HCT116 (cell line): ENCODE measurements around the gene MTA2. TPM values are rescaled to one million over a fixed set of nuclear protein-coding genes. Genes with fewer than 3 reads are reported as not detected.

Source experiments
- ATAC-seq: fragments of 200-7000 bp; cut with Tn5 transposase; 2 replicates; pipeline ENCODE4 v1.9.1; 2020; ENCODE audit warnings: mild to moderate bottlenecking, moderate library complexity
- BruUV-seq: library from RNA; stranded (reverse); fragments of 400-500 nt; replicated peaks from 2 replicates; lab custom pipeline; 2021; lab: Mats Ljungman, UMichigan
- CTCF ChIA-PET: fragments of 300-600 bp; sonication (Branson Sonifier 250); formaldehyde crosslinking; loops from one replicate; lab custom pipeline; 2021; ENCODE audit warnings: antibody characterized with exemption; lab: Charles Lee
- POLR2A ChIA-PET: fragments of 300-600, 350-600 bp; sonication (Branson Sonifier 250); formaldehyde crosslinking; loops from one replicate; lab custom pipeline; 2021; ENCODE audit warnings: antibody characterized with exemption; lab: Charles Lee
- RAD21 ChIA-PET, 2 experiments: fragments of 300-600 bp; sonication (Branson Sonifier 250); formaldehyde crosslinking; loops; one replicate each; lab custom pipeline; 2023; ENCODE audit warnings: low total read pairs in 2 of 2; ENCODE audit not compliant: uncharacterized antibody in 2 of 2, unreplicated experiment in 2 of 2, low non-redundant PET in 1 of 2; lab: Charles Lee
- DNase-seq: peaks from one replicate; pipeline ENCODE4 v3.0.0-alpha.2; 2010; ENCODE audit warnings: low read depth, low spot score
- H2AFZ ChIP-seq: fragments of 200-600 bp; shearing (Covaris generic), sonication (generic); 2 replicates; pipeline ENCODE4 v1.6.1; 2017; ENCODE audit warnings: low read depth, mixed run types, mixed read lengths, antibody characterized with exemption, low read length; ENCODE audit not compliant: poor library complexity, severe bottlenecking
- H3K27ac ChIP-seq: 2 replicates; pipeline ENCODE4 v1.5.1; 2012; ENCODE audit warnings: low read depth, low read length
- H3K27me3 ChIP-seq: fragments of 200-600 bp; sonication (generic); 2 replicates; pipeline ENCODE4 v1.6.1; 2016; ENCODE audit warnings: mixed run types, low read length, mixed read lengths; ENCODE audit not compliant: insufficient read depth
- H3K36me3 ChIP-seq, 2 experiments: fragments of 200-500 bp in 1 of 2; fragments of 200-600 bp in 1 of 2; sonication (Bioruptor generic) in 1 of 2; sonication (generic) in 1 of 2; 2 replicates each; pipeline versions ENCODE4 v1.5.1 to v1.6.1; 2014 to 2016; ENCODE audit warnings: low read length in 2 of 2, inconsistent platforms in 1 of 2, mixed read lengths in 1 of 2, mixed run types in 1 of 2; ENCODE audit not compliant: insufficient read depth in 2 of 2, control insufficient read depth in 1 of 2
- H3K4me1 ChIP-seq, 2 experiments: fragments of 200-600 bp in 1 of 2; sonication (generic) in 1 of 2; 2 replicates each; pipeline versions ENCODE4 v1.5.1 to v1.6.1; 2012 to 2017; ENCODE audit warnings: low read length in 2 of 2, inconsistent platforms in 1 of 2, mild to moderate bottlenecking in 1 of 2, mixed read lengths in 1 of 2, mixed run types in 1 of 2, moderate library complexity in 1 of 2; ENCODE audit not compliant: insufficient read depth in 2 of 2, control insufficient read depth in 1 of 2
- H3K4me2 ChIP-seq: fragments of 200-600 bp; sonication (generic); 2 replicates; pipeline ENCODE4 v1.6.1; 2017; ENCODE audit warnings: mixed run types, low read length, mixed read lengths
- H3K4me3 ChIP-seq, 2 experiments: fragments of 200-600 bp in 1 of 2; sonication (generic) in 1 of 2; replicated peaks in 1 of 2; 2 replicates each; pipeline ENCODE4 v1.5.1; 2011 to 2016; ENCODE audit warnings: low read length in 2 of 2, control low read depth in 1 of 2, low read depth in 1 of 2, mild to moderate bottlenecking in 1 of 2, mixed read lengths in 1 of 2, mixed run types in 1 of 2
- H3K79me2 ChIP-seq: fragments of 200-600 bp; sonication (generic); 2 replicates; pipeline ENCODE4 v1.6.1; 2017; ENCODE audit warnings: mild to moderate bottlenecking, mixed run types, low read length, moderate library complexity, mixed read lengths; ENCODE audit not compliant: insufficient read depth
- H3K9ac ChIP-seq: fragments of 200-600 bp; sonication (generic); 2 replicates; pipeline ENCODE4 v1.6.1; 2016; ENCODE audit warnings: low read length, mixed read lengths
- H3K9me2 ChIP-seq: fragments of 200-600 bp; sonication (generic), shearing (Covaris generic); 2 replicates; pipeline ENCODE4 v1.6.1; 2017; ENCODE audit warnings: mixed run types, mild to moderate bottlenecking, moderate library complexity; ENCODE audit not compliant: insufficient read depth
- H3K9me3 ChIP-seq, 2 experiments: fragments of 200-500 bp in 1 of 2; fragments of 200-600 bp in 1 of 2; sonication (Bioruptor generic) in 1 of 2; sonication (generic) in 1 of 2; 2 replicates each; pipeline ENCODE4 v1.6.1; 2014 to 2017; ENCODE audit warnings: low read length in 2 of 2, mixed read lengths in 2 of 2, inconsistent platforms in 1 of 2, low read depth in 1 of 2, mild to moderate bottlenecking in 1 of 2, mixed run types in 1 of 2, moderate library complexity in 1 of 2; ENCODE audit not compliant: control insufficient read depth in 1 of 2, insufficient read depth in 1 of 2
- H4K20me1 ChIP-seq: fragments of 200-600 bp; sonication (generic), shearing (Covaris generic); 2 replicates; pipeline ENCODE4 v1.6.1; 2017; ENCODE audit warnings: mixed run types, mild to moderate bottlenecking, moderate library complexity; ENCODE audit not compliant: insufficient read depth
- CEBPB ChIP-seq: IDR thresholded peaks from 2 replicates; pipeline ENCODE4 v1.6.1; 2012; ENCODE audit warnings: low read depth
- MAX ChIP-seq: IDR thresholded peaks from 2 replicates; pipeline ENCODE4 v1.6.1; 2012
- POLR2AphosphoS5 ChIP-seq: IDR thresholded peaks from 2 replicates; pipeline ENCODE4 v1.6.1; 2011; ENCODE audit warnings: mild to moderate bottlenecking, low read depth, low read length, moderate library complexity
- RAD21 ChIP-seq: IDR thresholded peaks from 2 replicates; pipeline ENCODE4 v1.6.1; 2012; ENCODE audit warnings: low read depth, mild to moderate bottlenecking
- SIN3A ChIP-seq: IDR thresholded peaks from 2 replicates; pipeline ENCODE4 v1.6.1; 2012; ENCODE audit warnings: low read depth
- TCF7L2 ChIP-seq: IDR thresholded peaks from 2 replicates; pipeline ENCODE4 v1.7.0; 2011; ENCODE audit warnings: borderline replicate concordance, inconsistent platforms; ENCODE audit not compliant: insufficient read depth, insufficient read length; ENCODE audit errors: extremely low read depth
- intact Hi-C: fragments of 100-400 bp; cut with micrococcal nuclease; formaldehyde crosslinking; loops from 2 replicates; pipeline ENCODE4 v1.10.0; 2022
- total RNA-seq: library from RNA; stranded (reverse); gene quantifications from one replicate; pipeline ENCODE4 v1.2.1, GENCODE V29; 2021; ENCODE audit not compliant: unreplicated experiment

MTA2 gene
- total RNA-seq, 1 experiment from 2014 or later: 98.9 TPM

- intact Hi-C loops: no loop called here
- no peaks in the 10 kb centered on the region for H3K27me3 ChIP-seq
- ATAC-seq: peak; percentile 44; the same call in 1 of the 2 replicates
- no TSS peak for BruUV-seq
- POLR2A ChIA-PET: no interaction called here
- peaks cover under 1 to 3% of the 10 kb centered on the region in 2 experiments for H3K4me1 ChIP-seq
- H3K4me3 ChIP-seq: no peak overlapping the region
- H3K79me2 ChIP-seq: no peaks in the 10 kb centered on the region
- no peak overlapping the region for H3K9ac ChIP-seq
- CTCF ChIA-PET: no interaction called here
- H3K27ac ChIP-seq: no peak overlapping the region
- no peaks in the 10 kb centered on the region for H4K20me1 ChIP-seq
- H3K9me2 ChIP-seq: no peaks in the 10 kb centered on the region
- H2AFZ ChIP-seq: no peak overlapping the region
- DNase-seq: no peak
- RAD21 ChIA-PET: no interaction called here
- no peaks in the 10 kb centered on the region for H3K9me3 ChIP-seq
- TF ChIP-seq POLR2AphosphoS5 (no peak), RAD21 (peak; percentile 28; the same call in 1 of the 2 replicates)
- no peak overlapping the region for H3K4me2 ChIP-seq
- H3K36me3 ChIP-seq: peaks cover 51 to 63% of the 10 kb centered on the region in 2 experiments
Measured at GRCh38 chr11:62627713-62628112, 26.0 kb upstream of the MTA2 start.

GRCh38 chr11:62622476-62623089, 20.9 kb upstream of the MTA2 start:
- ChIA-PET POLR2A (interaction anchor here (0.8 to 3.0 kb wide), 12 partner anchors 9 to 219 kb away, joined by 3 to 19 read pairs (median 4); partner anchors contain the start of genes C11orf98, CSKMT, EML3 and GANAB), CTCF (interaction anchor here (1.5 to 3.0 kb wide), 4 partner anchors 11 to 228 kb away, joined by 5 to 16 read pairs (median 12); partner anchors contain the start of genes EML3, ROM1 and TUT1), RAD21 (no interaction called here)
- H3K4me3 ChIP-seq: no peak overlapping the region
- H3K9me3 ChIP-seq: no peaks in the 10 kb centered on the region
- peaks cover 16 to 22% of the 10 kb centered on the region in 2 experiments for H3K36me3 ChIP-seq
- intact Hi-C loops: no loop called here
- H3K4me2 ChIP-seq: peak overlapping the region; percentile 87
- no peaks in the 10 kb centered on the region for H3K9me2 ChIP-seq
- no peaks in the 10 kb centered on the region for H3K27me3 ChIP-seq
- BruUV-seq: TSS peak; percentile 100
- DNase-seq (no peak), ATAC-seq (0 out of 2 replicates have a peak, but pooled peaks have one; percentile 0)
- no peaks in the 10 kb centered on the region for H4K20me1 ChIP-seq
- peaks cover 12 to 20% of the 10 kb centered on the region in 2 experiments for H3K4me1 ChIP-seq
- TF ChIP-seq MAX: no peak
- no peak for TF ChIP-seq SIN3A
- no peak for TF ChIP-seq POLR2AphosphoS5
- no peak for TF ChIP-seq TCF7L2
- no peak for TF ChIP-seq CEBPB
- peak overlapping the region; percentile 75 for H3K27ac ChIP-seq
- no peak overlapping the region for H2AFZ ChIP-seq
- peaks cover 15% of the 10 kb centered on the region for H3K79me2 ChIP-seq
- peak overlapping the region; percentile 46 for H3K9ac ChIP-seq
